ENCODE data around the gene MED1.
A peak's percentile ranks its signal among the peaks of the same experiment; 100 is the strongest.

MED1 gene

DNA sequence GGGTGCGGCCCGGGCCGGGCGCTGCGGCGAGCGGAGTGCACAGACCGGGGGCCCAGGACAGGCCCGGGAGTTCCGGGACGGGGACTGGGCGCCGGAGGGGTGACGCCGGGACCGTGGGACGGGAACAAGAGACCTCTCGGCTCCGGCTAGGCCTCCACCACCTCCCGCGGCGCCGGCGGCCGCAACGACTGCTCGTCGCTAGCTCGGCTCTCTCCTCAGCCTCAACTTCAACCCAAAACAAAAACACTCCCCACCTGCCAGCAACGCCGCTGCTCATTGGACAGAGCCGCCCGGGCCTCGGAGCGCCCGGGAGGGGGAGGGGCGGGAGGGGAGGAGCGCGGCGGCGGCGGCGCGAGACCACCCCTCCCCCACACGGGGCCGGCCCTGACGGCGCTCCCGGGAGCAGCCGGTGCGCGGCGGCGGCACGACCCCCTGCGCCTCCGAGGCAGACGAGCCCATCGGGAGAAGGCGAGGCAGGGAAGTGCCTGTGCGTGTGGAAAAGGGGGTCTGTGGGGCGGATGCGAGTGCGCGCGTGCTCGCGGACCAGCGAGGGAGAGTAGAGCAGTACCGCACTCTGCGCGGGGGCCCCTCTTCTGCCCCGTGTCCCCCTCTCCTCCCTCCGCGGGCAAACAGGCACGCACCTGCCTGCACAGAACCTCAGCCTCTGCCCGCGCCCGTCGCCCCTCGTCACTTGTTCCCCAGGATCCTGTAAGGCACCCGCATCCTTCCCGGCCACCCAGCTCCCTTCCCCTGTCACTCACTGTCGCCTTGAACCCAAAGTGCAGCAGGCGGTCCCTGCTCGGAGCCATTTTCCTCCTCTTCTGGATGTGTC lies 49.4 kb downstream of the MED1 start, which contains the start of gene FBXL20 (continued):
- no peak for TF ChIP-seq GFI1B (tag by site-specific recombination; IDR thresholded peaks at IDR 0.05)
- TF ChIP-seq ZNF19 (tag by site-specific recombination; IDR thresholded peaks at IDR 0.05; ENCODE audit: low read depth): no peak
- TF ChIP-seq ZNF112 (tag by site-specific recombination; IDR thresholded peaks at IDR 0.05): no peak
- TF ChIP-seq, protein P1, sequence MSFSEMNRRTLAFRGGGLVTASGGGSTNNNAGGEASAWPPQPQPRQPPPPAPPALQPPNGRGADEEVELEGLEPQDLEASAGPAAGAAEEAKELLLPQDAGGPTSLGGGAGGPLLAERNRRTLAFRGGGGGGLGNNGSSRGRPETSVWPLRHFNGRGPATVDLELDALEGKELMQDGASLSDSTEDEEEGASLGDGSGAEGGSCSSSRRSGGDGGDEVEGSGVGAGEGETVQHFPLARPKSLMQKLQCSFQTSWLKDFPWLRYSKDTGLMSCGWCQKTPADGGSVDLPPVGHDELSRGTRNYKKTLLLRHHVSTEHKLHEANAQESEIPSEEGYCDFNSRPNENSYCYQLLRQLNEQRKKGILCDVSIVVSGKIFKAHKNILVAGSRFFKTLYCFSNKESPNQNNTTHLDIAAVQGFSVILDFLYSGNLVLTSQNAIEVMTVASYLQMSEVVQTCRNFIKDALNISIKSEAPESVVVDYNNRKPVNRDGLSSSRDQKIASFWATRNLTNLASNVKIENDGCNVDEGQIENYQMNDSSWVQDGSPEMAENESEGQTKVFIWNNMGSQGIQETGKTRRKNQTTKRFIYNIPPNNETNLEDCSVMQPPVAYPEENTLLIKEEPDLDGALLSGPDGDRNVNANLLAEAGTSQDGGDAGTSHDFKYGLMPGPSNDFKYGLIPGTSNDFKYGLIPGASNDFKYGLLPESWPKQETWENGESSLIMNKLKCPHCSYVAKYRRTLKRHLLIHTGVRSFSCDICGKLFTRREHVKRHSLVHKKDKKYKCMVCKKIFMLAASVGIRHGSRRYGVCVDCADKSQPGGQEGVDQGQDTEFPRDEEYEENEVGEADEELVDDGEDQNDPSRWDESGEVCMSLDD (tag by site-specific recombination; IDR thresholded peaks at IDR 0.05): peak; percentile 95
- TF ChIP-seq ZNF561 (tag by site-specific recombination; IDR thresholded peaks at IDR 0.05; ENCODE audit: borderline replicate concordance): peak; percentile 84; the same call in 1 of the 2 replicates
- peak; percentile 94 for TF ChIP-seq ZBTB48 (tag by site-specific recombination; IDR thresholded peaks at IDR 0.05)
- TF ChIP-seq ZFP37 (tag by site-specific recombination; IDR thresholded peaks at IDR 0.05): no peak
- TF ChIP-seq, protein P2, sequence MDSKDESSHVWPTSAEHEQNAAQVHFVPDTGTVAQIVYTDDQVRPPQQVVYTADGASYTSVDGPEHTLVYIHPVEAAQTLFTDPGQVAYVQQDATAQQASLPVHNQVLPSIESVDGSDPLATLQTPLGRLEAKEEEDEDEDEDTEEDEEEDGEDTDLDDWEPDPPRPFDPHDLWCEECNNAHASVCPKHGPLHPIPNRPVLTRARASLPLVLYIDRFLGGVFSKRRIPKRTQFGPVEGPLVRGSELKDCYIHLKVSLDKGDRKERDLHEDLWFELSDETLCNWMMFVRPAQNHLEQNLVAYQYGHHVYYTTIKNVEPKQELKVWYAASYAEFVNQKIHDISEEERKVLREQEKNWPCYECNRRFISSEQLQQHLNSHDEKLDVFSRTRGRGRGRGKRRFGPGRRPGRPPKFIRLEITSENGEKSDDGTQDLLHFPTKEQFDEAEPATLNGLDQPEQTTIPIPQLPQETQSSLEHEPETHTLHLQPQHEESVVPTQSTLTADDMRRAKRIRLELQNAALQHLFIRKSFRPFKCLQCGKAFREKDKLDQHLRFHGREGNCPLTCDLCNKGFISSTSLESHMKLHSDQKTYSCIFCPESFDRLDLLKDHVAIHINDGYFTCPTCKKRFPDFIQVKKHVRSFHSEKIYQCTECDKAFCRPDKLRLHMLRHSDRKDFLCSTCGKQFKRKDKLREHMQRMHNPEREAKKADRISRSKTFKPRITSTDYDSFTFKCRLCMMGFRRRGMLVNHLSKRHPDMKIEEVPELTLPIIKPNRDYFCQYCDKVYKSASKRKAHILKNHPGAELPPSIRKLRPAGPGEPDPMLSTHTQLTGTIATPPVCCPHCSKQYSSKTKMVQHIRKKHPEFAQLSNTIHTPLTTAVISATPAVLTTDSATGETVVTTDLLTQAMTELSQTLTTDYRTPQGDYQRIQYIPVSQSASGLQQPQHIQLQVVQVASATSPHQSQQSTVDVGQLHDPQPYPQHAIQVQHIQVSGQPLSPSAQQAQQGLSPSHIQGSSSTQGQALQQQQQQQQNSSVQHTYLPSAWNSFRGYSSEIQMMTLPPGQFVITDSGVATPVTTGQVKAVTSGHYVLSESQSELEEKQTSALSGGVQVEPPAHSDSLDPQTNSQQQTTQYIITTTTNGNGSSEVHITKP (tag by site-specific recombination; IDR thresholded peaks at IDR 0.05): peak; percentile 77
- no peak for TF ChIP-seq ZNF174 (tag by site-specific recombination; IDR thresholded peaks at IDR 0.05)
- TF ChIP-seq, protein P3, sequence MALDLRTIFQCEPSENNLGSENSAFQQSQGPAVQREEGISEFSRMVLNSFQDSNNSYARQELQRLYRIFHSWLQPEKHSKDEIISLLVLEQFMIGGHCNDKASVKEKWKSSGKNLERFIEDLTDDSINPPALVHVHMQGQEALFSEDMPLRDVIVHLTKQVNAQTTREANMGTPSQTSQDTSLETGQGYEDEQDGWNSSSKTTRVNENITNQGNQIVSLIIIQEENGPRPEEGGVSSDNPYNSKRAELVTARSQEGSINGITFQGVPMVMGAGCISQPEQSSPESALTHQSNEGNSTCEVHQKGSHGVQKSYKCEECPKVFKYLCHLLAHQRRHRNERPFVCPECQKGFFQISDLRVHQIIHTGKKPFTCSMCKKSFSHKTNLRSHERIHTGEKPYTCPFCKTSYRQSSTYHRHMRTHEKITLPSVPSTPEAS (tag by site-specific recombination; IDR thresholded peaks at IDR 0.05): no peak
- no peak for TF ChIP-seq ZNF558 (tag by site-specific recombination; IDR thresholded peaks at IDR 0.05)
- TF ChIP-seq MYNN (tag by site-specific recombination; IDR thresholded peaks at IDR 0.05; ENCODE audit: borderline replicate concordance): no peak
- TF ChIP-seq ZIC2 (tag by site-specific recombination; IDR thresholded peaks at IDR 0.05): peak; percentile 21; the same call in 1 of the 2 replicates
- TF ChIP-seq, protein P4, sequence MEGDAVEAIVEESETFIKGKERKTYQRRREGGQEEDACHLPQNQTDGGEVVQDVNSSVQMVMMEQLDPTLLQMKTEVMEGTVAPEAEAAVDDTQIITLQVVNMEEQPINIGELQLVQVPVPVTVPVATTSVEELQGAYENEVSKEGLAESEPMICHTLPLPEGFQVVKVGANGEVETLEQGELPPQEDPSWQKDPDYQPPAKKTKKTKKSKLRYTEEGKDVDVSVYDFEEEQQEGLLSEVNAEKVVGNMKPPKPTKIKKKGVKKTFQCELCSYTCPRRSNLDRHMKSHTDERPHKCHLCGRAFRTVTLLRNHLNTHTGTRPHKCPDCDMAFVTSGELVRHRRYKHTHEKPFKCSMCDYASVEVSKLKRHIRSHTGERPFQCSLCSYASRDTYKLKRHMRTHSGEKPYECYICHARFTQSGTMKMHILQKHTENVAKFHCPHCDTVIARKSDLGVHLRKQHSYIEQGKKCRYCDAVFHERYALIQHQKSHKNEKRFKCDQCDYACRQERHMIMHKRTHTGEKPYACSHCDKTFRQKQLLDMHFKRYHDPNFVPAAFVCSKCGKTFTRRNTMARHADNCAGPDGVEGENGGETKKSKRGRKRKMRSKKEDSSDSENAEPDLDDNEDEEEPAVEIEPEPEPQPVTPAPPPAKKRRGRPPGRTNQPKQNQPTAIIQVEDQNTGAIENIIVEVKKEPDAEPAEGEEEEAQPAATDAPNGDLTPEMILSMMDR (tag by site-specific recombination; IDR thresholded peaks at IDR 0.05): peak; percentile 37; the same call in 1 of the 2 replicates
- TF ChIP-seq, protein P5, sequence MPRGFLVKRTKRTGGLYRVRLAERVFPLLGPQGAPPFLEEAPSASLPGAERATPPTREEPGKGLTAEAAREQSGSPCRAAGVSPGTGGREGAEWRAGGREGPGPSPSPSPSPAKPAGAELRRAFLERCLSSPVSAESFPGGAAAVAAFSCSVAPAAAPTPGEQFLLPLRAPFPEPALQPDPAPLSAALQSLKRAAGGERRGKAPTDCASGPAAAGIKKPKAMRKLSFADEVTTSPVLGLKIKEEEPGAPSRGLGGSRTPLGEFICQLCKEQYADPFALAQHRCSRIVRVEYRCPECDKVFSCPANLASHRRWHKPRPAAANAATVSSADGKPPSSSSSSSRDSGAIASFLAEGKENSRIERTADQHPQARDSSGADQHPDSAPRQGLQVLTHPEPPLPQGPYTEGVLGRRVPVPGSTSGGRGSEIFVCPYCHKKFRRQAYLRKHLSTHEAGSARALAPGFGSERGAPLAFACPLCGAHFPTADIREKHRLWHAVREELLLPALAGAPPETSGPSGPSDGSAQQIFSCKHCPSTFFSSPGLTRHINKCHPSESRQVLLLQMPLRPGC (tag by site-specific recombination; IDR thresholded peaks at IDR 0.05): peak; percentile 65; the same call in 1 of the 2 replicates
- no peak for TF ChIP-seq ZNF350 (tag by site-specific recombination; IDR thresholded peaks at IDR 0.05)

All from HEK293 (cell line).